Progenitor cell of endocrine pancreas (in vitro differentiated cells): ENCODE measurements around the gene TNK1. TPM values are rescaled to one million over a fixed set of nuclear protein-coding genes. Genes with fewer than 3 reads are reported as not detected.
A peak's percentile ranks its signal among the peaks of the same experiment; 100 is the strongest.

Experiments
- DNase-seq: peaks from one replicate; pipeline ENCODE4 v3.0.0; 2021; ENCODE audit warnings: low spot score; ENCODE audit not compliant: unreplicated experiment
- H3K27ac Mint-ChIP-seq: 2 replicates; pipeline ENCODE4 v1.8.0; 2021; ENCODE audit warnings: mild to moderate bottlenecking, moderate library complexity, mixed read lengths
- H3K27me3 Mint-ChIP-seq: 2 replicates; pipeline ENCODE4 v1.8.0; 2021; ENCODE audit warnings: mixed read lengths
- H3K36me3 Mint-ChIP-seq: 2 replicates; pipeline ENCODE4 v1.8.0; 2022; ENCODE audit warnings: mixed read lengths; ENCODE audit not compliant: insufficient read depth
- H3K4me1 Mint-ChIP-seq: 2 replicates; pipeline ENCODE4 v1.8.0; 2021; ENCODE audit warnings: low read depth, mixed read lengths
- H3K4me3 Mint-ChIP-seq: 2 replicates; pipeline ENCODE4 v1.8.0; 2021; ENCODE audit warnings: low read depth, mild to moderate bottlenecking, moderate library complexity, mixed read lengths
- H3K9me3 Mint-ChIP-seq: 2 replicates; pipeline ENCODE4 v1.8.0; 2021; ENCODE audit warnings: low read depth, mixed read lengths
- CTCF ChIP-seq: fragments of 200-600 bp; sonication (generic); IDR thresholded peaks from one replicate; pipeline ENCODE4 v1.5.0; 2021; ENCODE audit warnings: antibody characterized with exemption, mild to moderate bottlenecking; ENCODE audit not compliant: unreplicated experiment
- total RNA-seq: library from RNA; stranded (reverse); gene quantifications from 2 replicates; pipeline ENCODE4 v1.2.1, GENCODE V29; 2021

The TNK1 gene
- total RNA-seq, 1 donor from 2014 or later: 13.4 TPM

- peaks cover 31% of the 10 kb centered on the region for H3K27me3 Mint-ChIP-seq
- no peak overlapping the region for H3K27ac Mint-ChIP-seq
- H3K9me3 Mint-ChIP-seq: no peaks in the 10 kb centered on the region
- no peak for TF ChIP-seq CTCF
- no peak for DNase-seq
- H3K36me3 Mint-ChIP-seq: peaks cover 5% of the 10 kb centered on the region
- peak overlapping the region; percentile 51 for H3K4me3 Mint-ChIP-seq
- peaks cover 9% of the 10 kb centered on the region for H3K4me1 Mint-ChIP-seq
Measured at GRCh38 chr17:7384489-7385081, 3.7 kb downstream of the TNK1 start.

DNA sequence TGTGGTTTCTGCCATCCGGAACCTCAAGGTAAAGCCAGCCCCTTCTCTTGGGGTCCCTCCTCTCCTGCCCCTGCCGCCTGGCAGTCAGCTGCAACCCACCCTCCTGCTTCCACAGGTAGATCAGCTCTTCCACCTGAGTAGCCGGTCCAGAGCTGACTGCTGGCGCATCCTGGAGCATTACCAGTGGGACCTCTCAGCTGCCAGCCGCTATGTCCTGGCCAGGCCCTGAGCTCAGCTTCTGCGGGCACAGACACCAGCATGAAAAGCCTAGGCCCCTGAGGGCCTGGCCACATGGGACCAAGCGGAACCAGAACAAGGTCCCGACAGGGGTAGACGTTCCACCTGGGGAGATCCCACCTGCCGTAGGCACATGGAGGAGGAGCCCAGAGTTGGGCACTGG is 8.0 kb downstream of the TNK1 start:
- Mint-ChIP-seq H3K4me1 (peaks cover 4% of the 10 kb centered on the region), H3K36me3 (peaks cover 5% of the 10 kb centered on the region), H3K9me3 (no peaks in the 10 kb centered on the region), H3K27ac (no peak overlapping the region), H3K4me3 (no peak overlapping the region), H3K27me3 (peaks cover 3% of the 10 kb centered on the region)
- no peak for DNase-seq
- no peak for TF ChIP-seq CTCF

DNA sequence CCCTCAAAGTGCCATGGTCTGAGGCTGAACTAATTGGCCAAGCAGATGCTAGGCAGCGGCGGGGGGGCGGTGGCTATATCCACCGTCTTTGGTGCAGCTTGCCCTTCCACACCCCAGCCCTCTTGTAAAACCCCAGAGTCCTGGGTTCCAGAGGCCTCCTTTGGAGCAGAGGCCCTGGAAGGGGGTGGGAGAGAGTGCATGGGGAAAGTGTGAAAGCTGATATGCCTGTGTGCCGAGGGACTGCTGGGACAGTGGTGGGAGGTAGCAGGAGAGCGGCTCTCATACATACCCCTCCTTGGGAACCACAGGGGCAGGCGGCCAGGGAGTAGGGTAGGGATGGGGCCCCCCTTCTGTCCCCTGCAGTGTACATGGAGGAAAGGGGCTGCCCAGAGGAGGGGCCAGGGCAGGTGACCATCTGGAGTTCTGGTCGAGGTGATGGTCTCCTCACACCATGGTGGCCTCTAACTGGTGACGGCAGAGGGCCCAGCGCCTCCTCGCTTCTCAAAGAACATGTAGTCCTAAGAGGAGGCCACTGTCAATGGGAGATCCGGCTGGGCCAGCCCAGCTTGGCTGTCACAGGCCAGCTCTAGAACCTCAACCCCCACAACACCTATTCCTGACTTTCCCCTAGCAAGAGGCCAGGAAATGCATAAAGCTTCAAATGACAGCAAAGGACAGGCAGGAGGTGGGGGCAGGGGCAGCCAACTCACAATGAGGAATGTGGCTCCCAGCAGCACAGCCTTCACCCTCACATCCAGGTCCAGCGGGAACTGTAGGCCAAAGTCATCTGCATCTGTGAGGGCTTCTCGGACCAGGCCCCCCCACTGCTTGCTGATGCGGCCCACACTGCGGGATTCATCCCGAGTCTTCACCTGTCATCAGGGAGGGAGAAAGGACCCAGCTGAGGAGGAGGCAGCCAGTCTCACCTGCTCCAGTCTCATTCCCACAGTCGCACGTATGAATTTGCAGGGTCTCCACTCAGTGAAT is 9.3 kb downstream of the TNK1 start:
- no peaks in the 10 kb centered on the region for H3K27me3 Mint-ChIP-seq
- H3K27ac Mint-ChIP-seq: no peak overlapping the region
- no peaks in the 10 kb centered on the region for H3K9me3 Mint-ChIP-seq
- peaks cover 5% of the 10 kb centered on the region for H3K36me3 Mint-ChIP-seq
- peaks cover 5% of the 10 kb centered on the region for H3K4me1 Mint-ChIP-seq
- no peak overlapping the region for H3K4me3 Mint-ChIP-seq
- no peak for TF ChIP-seq CTCF
- DNase-seq: no peak

- TF ChIP-seq CTCF: no peak
- H3K4me3 Mint-ChIP-seq: no peak overlapping the region
- no peaks in the 10 kb centered on the region for H3K27me3 Mint-ChIP-seq
- no peak overlapping the region for H3K27ac Mint-ChIP-seq
- peaks cover 5% of the 10 kb centered on the region for H3K4me1 Mint-ChIP-seq
- DNase-seq: no peak
- peaks cover 5% of the 10 kb centered on the region for H3K36me3 Mint-ChIP-seq
- H3K9me3 Mint-ChIP-seq: no peaks in the 10 kb centered on the region
Measured at GRCh38 chr17:7391307-7391706, 10.4 kb downstream of the TNK1 start.

DNA sequence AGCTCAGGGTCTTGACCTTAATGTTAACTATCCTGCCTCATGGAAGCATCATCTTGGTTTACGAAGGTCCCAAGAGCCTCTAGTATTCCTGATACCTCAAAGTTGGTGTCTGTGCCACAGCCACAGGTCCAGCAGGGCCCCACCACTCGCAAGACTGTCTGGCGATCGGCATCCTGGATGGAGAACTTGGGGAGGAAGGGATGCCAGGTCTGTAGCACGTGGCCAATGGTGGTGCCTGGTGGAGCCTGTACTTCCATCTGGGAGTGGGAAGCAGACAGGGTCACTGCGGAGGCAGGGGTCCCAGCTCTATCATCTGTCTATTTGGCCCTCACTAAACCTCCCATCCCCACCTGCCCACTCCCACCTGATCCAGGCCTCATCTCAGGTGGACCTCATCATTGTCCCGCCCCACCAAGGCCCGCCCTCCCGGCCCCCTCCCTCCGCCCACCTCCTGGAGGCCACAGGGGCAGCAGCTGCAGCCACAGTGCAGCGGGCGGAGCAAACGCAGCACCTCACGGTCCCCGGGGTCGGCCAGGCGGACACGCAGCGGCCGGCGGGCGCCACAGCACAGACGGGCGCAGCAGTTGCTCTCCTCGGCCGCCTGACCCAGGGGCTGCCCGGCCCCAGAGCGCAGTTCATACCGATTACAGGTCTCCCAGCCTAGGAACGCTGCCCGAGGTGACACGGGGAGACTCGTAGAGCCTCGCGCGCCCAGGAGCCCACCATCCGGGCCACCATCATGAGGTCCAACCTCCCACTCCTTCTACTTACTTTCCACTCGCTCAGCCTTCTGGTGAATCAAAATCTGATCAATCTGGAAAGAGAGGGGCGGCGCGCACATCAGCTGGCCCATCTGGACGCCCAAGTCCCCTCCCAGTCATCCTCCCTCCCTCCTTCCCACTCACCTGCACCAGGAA is 12.1 kb downstream of the TNK1 start:
- Mint-ChIP-seq H3K4me3 (peak overlapping the region; percentile 87), H3K27ac (no peak overlapping the region), H3K36me3 (peaks cover 4% of the 10 kb centered on the region), H3K9me3 (no peaks in the 10 kb centered on the region), H3K4me1 (peaks cover 5% of the 10 kb centered on the region), H3K27me3 (no peaks in the 10 kb centered on the region)
- no peak for DNase-seq
- TF ChIP-seq CTCF: no peak
